Neural cell (in vitro differentiated cells): ENCODE measurements around the gene CMTM8. TPM values are rescaled to one million over a fixed set of nuclear protein-coding genes. Genes with fewer than 3 reads are reported as not detected.

ENCODE experiments used
- H2AFZ ChIP-seq: fragments of 200-600, 300-800 bp; sonication (generic), shearing (Covaris generic); 2 replicates; pipeline ENCODE4 v1.6.0; 2014; ENCODE audit warnings: low read depth, mild to moderate bottlenecking, antibody characterized with exemption, low read length, moderate library complexity
- H3F3A ChIP-seq: fragments of 200-600 bp; shearing (Covaris generic); 2 replicates; pipeline ENCODE4 v1.6.1; 2016; ENCODE audit warnings: mild to moderate bottlenecking, moderate library complexity, mixed read lengths, antibody characterized with exemption, low read length; ENCODE audit not compliant: insufficient read depth, poor library complexity, severe bottlenecking
- H3K27ac ChIP-seq: fragments of 200-600, 300-800 bp; sonication (generic), shearing (Covaris generic); 2 replicates; pipeline ENCODE4 v1.5.1; 2014; ENCODE audit warnings: mild to moderate bottlenecking, low read length, moderate library complexity
- H3K27me3 ChIP-seq: fragments of 300-800, 200-600 bp; sonication (generic), shearing (Covaris generic); 2 replicates; pipeline ENCODE4 v1.6.0; 2014; ENCODE audit warnings: mild to moderate bottlenecking, low read depth, low read length, moderate library complexity; ENCODE audit not compliant: insufficient read depth
- H3K36me3 ChIP-seq: fragments of 300-800, 200-600 bp; sonication (generic), shearing (Covaris generic); 2 replicates; pipeline ENCODE4 v1.5.1; 2014; ENCODE audit warnings: mild to moderate bottlenecking, antibody characterized with exemption, low read length, moderate library complexity; ENCODE audit not compliant: insufficient read depth
- H3K4me2 ChIP-seq: fragments of 300-800, 200-600 bp; sonication (generic), shearing (Covaris generic); 2 replicates; pipeline ENCODE4 v1.6.0; 2014; ENCODE audit warnings: mild to moderate bottlenecking, low read length
- H3K4me3 ChIP-seq: fragments of 300-800, 200-600 bp; sonication (generic), shearing (Covaris generic); 2 replicates; pipeline ENCODE4 v1.5.1; 2014; ENCODE audit warnings: mild to moderate bottlenecking, low read length, moderate library complexity
- H3K79me2 ChIP-seq: fragments of 200-600 bp; shearing (Covaris generic); replicated peaks from 2 replicates; pipeline ENCODE4 v1.6.0; 2014; ENCODE audit warnings: mild to moderate bottlenecking, low read length, moderate library complexity; ENCODE audit not compliant: insufficient read depth
- H3K9ac ChIP-seq: fragments of 300-800, 200-600 bp; sonication (generic), shearing (Covaris generic); 2 replicates; pipeline ENCODE4 v1.6.1; 2016; ENCODE audit warnings: mild to moderate bottlenecking, low read length, mixed read lengths
- H3K9me2 ChIP-seq: fragments of 200-600 bp; shearing (Covaris generic); 2 replicates; pipeline ENCODE4 v1.6.1; 2016; ENCODE audit warnings: mild to moderate bottlenecking, low read length, mixed read lengths; ENCODE audit not compliant: insufficient read depth
- H3K9me3 ChIP-seq: fragments of 200-600, 300-800 bp; sonication (generic), shearing (Covaris generic); 2 replicates; pipeline ENCODE4 v1.6.1; 2016; ENCODE audit warnings: mild to moderate bottlenecking, mixed run types, low read length, moderate library complexity, mixed read lengths
- H4K20me1 ChIP-seq: fragments of 200-600 bp; shearing (Covaris generic); 2 replicates; pipeline ENCODE4 v1.6.1; 2016; ENCODE audit warnings: mild to moderate bottlenecking, mixed run types; ENCODE audit not compliant: insufficient read depth
- CTCF ChIP-seq: fragments of 450-650 bp; IDR thresholded peaks from 2 replicates; pipeline ENCODE4 v1.5.1; 2014; ENCODE audit warnings: antibody characterized with exemption, mild to moderate bottlenecking, moderate library complexity; ENCODE audit not compliant: poor library complexity, severe bottlenecking
- EP300 ChIP-seq: fragments of 450-650 bp; conservative IDR thresholded peaks from 2 replicates; pipeline ENCODE4 v1.6.1; 2014; ENCODE audit warnings: antibody characterized with exemption, mild to moderate bottlenecking, moderate library complexity; ENCODE audit not compliant: poor library complexity, severe bottlenecking
- EZH2 ChIP-seq: fragments of 200-600, 300-800 bp; shearing (Covaris generic), sonication (generic); IDR thresholded peaks from 2 replicates; pipeline ENCODE4 v1.6.1; 2014; ENCODE audit warnings: antibody characterized with exemption, low read length, borderline replicate concordance, mild to moderate bottlenecking; ENCODE audit not compliant: insufficient read depth, poor library complexity, severe bottlenecking
- MXI1 ChIP-seq: fragments of 450-650 bp; conservative IDR thresholded peaks from 2 replicates; pipeline ENCODE4 v1.6.1; 2014; ENCODE audit warnings: antibody characterized with exemption, mild to moderate bottlenecking; ENCODE audit not compliant: poor library complexity, severe bottlenecking
- POLR2AphosphoS5 ChIP-seq: IDR thresholded peaks from 2 replicates; pipeline ENCODE4 v1.6.1; 2012
- RAD21 ChIP-seq: fragments of 450-650 bp; conservative IDR thresholded peaks from 2 replicates; pipeline ENCODE4 v1.6.1; 2014; ENCODE audit warnings: antibody characterized with exemption, mild to moderate bottlenecking, moderate library complexity
- SMC3 ChIP-seq: fragments of 450-650 bp; conservative IDR thresholded peaks from 2 replicates; pipeline ENCODE4 v1.6.1; 2014; ENCODE audit warnings: antibody characterized with exemption, mild to moderate bottlenecking, moderate library complexity; ENCODE audit not compliant: poor library complexity
- TAF1 ChIP-seq: IDR thresholded peaks from 2 replicates; pipeline ENCODE4 v1.6.1; 2012; ENCODE audit warnings: low read depth
- polyA plus RNA-seq: library from polyadenylated mRNA; depleted of rRNA; stranded (reverse); fragments of >200 nt; gene quantifications from 2 replicates; pipeline ENCODE4 v1.2.3, GENCODE V29; 2014
- TF ChIP-seq, protein P1 (sequence below): IDR thresholded peaks from 2 replicates; pipeline ENCODE4 v1.6.1; 2012; ENCODE audit warnings: borderline replicate concordance

Gene CMTM8
- polyA plus RNA-seq, 1 donor from 2014 or later: not detected

- Histone ChIP-seq H3K9me2 (no peaks in the 10 kb centered on the region), H4K20me1 (no peaks in the 10 kb centered on the region), H3K9ac (no peak overlapping the region), H3K4me3 (no peak overlapping the region), H3K9me3 (no peaks in the 10 kb centered on the region), H3K36me3 (no peaks in the 10 kb centered on the region), H3K27me3 (no peaks in the 10 kb centered on the region), H3K4me2 (no peak overlapping the region), H3K79me2 (no peaks in the 10 kb centered on the region), H3F3A (no peaks in the 10 kb centered on the region), H2AFZ (no peak overlapping the region), H3K27ac (no peak overlapping the region)
- TF ChIP-seq POLR2AphosphoS5: no peak
These were observed 36.0 kb upstream of the CMTM8 start for GRCh38 chr3:32202496-32202895.

- no peak overlapping the region for H3K4me2 ChIP-seq
- no peak overlapping the region for H3K9ac ChIP-seq
- TF ChIP-seq RAD21 (no peak), EZH2 (no peak), CTCF (no peak), POLR2AphosphoS5 (no peak), TAF1 (no peak)
- TF ChIP-seq, protein P1, sequence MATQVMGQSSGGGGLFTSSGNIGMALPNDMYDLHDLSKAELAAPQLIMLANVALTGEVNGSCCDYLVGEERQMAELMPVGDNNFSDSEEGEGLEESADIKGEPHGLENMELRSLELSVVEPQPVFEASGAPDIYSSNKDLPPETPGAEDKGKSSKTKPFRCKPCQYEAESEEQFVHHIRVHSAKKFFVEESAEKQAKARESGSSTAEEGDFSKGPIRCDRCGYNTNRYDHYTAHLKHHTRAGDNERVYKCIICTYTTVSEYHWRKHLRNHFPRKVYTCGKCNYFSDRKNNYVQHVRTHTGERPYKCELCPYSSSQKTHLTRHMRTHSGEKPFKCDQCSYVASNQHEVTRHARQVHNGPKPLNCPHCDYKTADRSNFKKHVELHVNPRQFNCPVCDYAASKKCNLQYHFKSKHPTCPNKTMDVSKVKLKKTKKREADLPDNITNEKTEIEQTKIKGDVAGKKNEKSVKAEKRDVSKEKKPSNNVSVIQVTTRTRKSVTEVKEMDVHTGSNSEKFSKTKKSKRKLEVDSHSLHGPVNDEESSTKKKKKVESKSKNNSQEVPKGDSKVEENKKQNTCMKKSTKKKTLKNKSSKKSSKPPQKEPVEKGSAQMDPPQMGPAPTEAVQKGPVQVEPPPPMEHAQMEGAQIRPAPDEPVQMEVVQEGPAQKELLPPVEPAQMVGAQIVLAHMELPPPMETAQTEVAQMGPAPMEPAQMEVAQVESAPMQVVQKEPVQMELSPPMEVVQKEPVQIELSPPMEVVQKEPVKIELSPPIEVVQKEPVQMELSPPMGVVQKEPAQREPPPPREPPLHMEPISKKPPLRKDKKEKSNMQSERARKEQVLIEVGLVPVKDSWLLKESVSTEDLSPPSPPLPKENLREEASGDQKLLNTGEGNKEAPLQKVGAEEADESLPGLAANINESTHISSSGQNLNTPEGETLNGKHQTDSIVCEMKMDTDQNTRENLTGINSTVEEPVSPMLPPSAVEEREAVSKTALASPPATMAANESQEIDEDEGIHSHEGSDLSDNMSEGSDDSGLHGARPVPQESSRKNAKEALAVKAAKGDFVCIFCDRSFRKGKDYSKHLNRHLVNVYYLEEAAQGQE: no peak
- no peaks in the 10 kb centered on the region for H3K36me3 ChIP-seq
- no peaks in the 10 kb centered on the region for H3K9me3 ChIP-seq
- H3K27ac ChIP-seq: no peak overlapping the region
- H2AFZ ChIP-seq: no peak overlapping the region
- H3K4me3 ChIP-seq: no peak overlapping the region
- H3F3A ChIP-seq: no peaks in the 10 kb centered on the region
- H4K20me1 ChIP-seq: no peaks in the 10 kb centered on the region
- H3K79me2 ChIP-seq: no peaks in the 10 kb centered on the region
- H3K9me2 ChIP-seq: no peaks in the 10 kb centered on the region
- no peaks in the 10 kb centered on the region for H3K27me3 ChIP-seq
These were observed 34.6 kb upstream of the CMTM8 start for GRCh38 chr3:32203854-32204253.

DNA sequence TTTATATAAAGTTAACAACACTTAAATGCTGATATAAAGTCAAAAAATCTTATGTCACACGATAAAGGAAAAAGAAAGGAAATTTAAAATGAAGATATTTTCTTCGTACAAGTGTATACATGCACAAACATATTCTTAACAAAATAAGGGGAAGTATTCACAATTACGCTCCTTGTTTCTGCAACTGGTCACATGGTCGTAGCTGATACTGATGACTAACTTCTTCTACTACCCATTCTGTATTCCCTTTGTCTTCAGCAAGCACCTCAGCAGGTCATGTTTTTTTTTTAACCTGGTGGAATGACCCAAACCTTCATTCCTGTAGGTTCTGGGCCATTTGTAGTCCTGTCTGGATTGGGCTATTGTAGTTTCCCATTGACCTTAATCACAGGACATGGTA is 30.0 kb upstream of the CMTM8 start:
- Histone ChIP-seq H4K20me1 (no peaks in the 10 kb centered on the region), H3K27me3 (no peaks in the 10 kb centered on the region), H3K79me2 (no peaks in the 10 kb centered on the region), H3F3A (no peaks in the 10 kb centered on the region), H3K4me2 (no peak overlapping the region), H3K9ac (no peak overlapping the region), H3K9me2 (no peaks in the 10 kb centered on the region), H2AFZ (no peak overlapping the region), H3K27ac (no peak overlapping the region), H3K4me3 (no peak overlapping the region), H3K9me3 (no peaks in the 10 kb centered on the region), H3K36me3 (no peaks in the 10 kb centered on the region)
- TF ChIP-seq RAD21 (no peak), SMC3 (no peak), TAF1 (no peak), EZH2 (no peak), CTCF (no peak), POLR2AphosphoS5 (no peak), EP300 (no peak), MXI1 (no peak)
- TF ChIP-seq, protein P1: no peak
